Sigmoid colon (tissue), 7 donors: Measurements from ENCODE around the gene DPM2. TPM values are rescaled to one million over a fixed set of nuclear protein-coding genes. Genes with fewer than 3 reads are reported as not detected.

ENCODE experiments used
- DNase-seq: peaks from one replicate; pipeline ENCODE4 v3.0.0-alpha.2; 2019
- H3K27ac ChIP-seq, 4 donors: fragments of 200-600 bp; sonication (generic); one replicate each; pipeline ENCODE4 v1.5.1; 2016 to 2019; ENCODE audit warnings: mild to moderate bottlenecking in 1 of 4
- H3K27me3 ChIP-seq, 3 donors: fragments of 200-600 bp; sonication (generic); one replicate each; pipeline ENCODE4 v1.5.1; 2019; ENCODE audit warnings: mild to moderate bottlenecking in 1 of 3
- H3K36me3 ChIP-seq, 4 donors: fragments of 200-600 bp; sonication (generic); one replicate each; pipeline ENCODE4 v1.5.1; 2016 to 2019
- H3K4me1 ChIP-seq, 4 donors: fragments of 200-600 bp; sonication (generic); one replicate each; pipeline ENCODE4 v1.5.1; 2017 to 2019
- H3K4me3 ChIP-seq, 4 donors: fragments of 200-600 bp; sonication (generic); one replicate each; pipeline ENCODE4 v1.5.1; 2017 to 2019; ENCODE audit warnings: mild to moderate bottlenecking in 2 of 4, moderate library complexity in 1 of 4
- H3K9me3 ChIP-seq, 4 donors: fragments of 200-600 bp in 3 of 4; sonication (generic) in 3 of 4; one replicate each; pipeline versions ENCODE4 v1.5.1 to v1.6.1; 2013 to 2019
- EP300 ChIP-seq, 4 donors: sonication (generic); formaldehyde crosslinking; IDR thresholded peaks; one replicate each; pipeline ENCODE4 v1.6.1; 2017; ENCODE audit warnings: antibody characterized with exemption in 4 of 4
- POLR2A ChIP-seq, 2 donors: fragments of 450-650 bp; IDR thresholded peaks; one replicate each; pipeline ENCODE4 v1.6.1; 2016; ENCODE audit warnings: antibody characterized with exemption in 2 of 2, mild to moderate bottlenecking in 2 of 2, moderate library complexity in 2 of 2
- POLR2AphosphoS5 ChIP-seq, 4 donors: sonication (generic); formaldehyde crosslinking; IDR thresholded peaks; one replicate each; pipeline ENCODE4 v1.6.1; 2017; ENCODE audit warnings: antibody characterized with exemption in 4 of 4
- WGBS, 2 donors: extraction: QIAGEN DNeasy Blood & Tissue Kit; methylation state at CpG; one replicate each; pipeline ENCODE4 v1.1.7; 2013; 5-methylcytosine and 5-hydroxymethylcytosine counted together
- intact Hi-C: fragments of 100-400 bp; cut with DNase I; formaldehyde crosslinking; loops from one replicate; pipeline ENCODE4 v1.15.1; 2023
- polyA plus RNA-seq, 3 donors: library from polyadenylated mRNA; stranded (reverse); fragments of 200-250 nt; gene quantifications; one replicate each; pipeline ENCODE4 v1.2.3, GENCODE V29; 2013
- total RNA-seq, 4 donors: library from RNA; depleted of rRNA; stranded (reverse); fragments of >200 nt; gene quantifications; one replicate each; pipeline ENCODE4 v1.1.0, GENCODE V29; 2016
- TF ChIP-seq, protein P1 (sequence below), 4 experiments: fragments of 450-650 bp in 3 of 4; fragments of 200-600 bp in 1 of 4; IDR thresholded peaks; one replicate each; pipeline ENCODE4 v1.5.1; 2016 to 2019; ENCODE audit warnings: antibody characterized with exemption in 4 of 4, mild to moderate bottlenecking in 3 of 4, moderate library complexity in 2 of 4
- donor health status: healthy with polysubstance abuse.
- donor health status: Bipolar disorder and iron deficiency.
- donor health status: healthy.

The DPM2 gene
- total and polyA plus RNA-seq, 7 donors = 6.0 to 41.9 (median 11.9) TPM

DNA sequence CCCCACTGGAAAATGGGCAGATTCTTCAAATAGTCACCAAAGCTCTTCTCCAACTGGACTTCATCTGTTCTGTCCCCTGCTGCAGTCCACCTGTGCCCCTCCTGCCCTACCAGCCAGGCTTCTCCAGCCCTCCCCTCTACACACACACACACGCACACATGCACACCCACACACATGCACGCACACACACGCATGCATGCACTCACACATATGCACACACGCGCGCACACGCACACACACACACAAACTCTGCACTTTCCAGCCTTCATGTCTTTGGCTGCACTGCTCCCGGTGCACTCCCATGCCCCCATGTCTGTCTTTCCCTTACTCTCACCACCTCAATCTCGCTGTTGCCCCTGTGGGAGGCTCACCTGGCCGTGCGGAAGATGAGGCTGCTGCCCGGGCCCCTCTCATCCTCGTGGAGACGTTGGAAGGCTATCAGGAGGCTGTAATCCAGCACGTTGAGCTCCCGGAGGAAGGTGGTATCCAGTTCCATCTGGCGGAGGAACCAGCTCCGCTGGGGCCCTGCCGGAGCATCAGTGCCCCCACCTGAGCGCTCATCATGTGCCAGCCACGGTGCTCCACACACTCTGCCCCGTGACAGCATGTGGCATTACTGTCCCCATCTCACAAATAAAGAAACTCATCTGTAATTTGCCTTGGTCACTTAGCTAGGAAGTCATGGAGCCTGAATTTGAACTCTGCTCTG is 12.8 kb downstream of the DPM2 start:
- DNase-seq = no peak
- no peak for TF ChIP-seq EP300 (IDR thresholded peaks at IDR 0.05)
- no peak for TF ChIP-seq POLR2A (IDR thresholded peaks at IDR 0.05)
- TF ChIP-seq, protein P1, sequence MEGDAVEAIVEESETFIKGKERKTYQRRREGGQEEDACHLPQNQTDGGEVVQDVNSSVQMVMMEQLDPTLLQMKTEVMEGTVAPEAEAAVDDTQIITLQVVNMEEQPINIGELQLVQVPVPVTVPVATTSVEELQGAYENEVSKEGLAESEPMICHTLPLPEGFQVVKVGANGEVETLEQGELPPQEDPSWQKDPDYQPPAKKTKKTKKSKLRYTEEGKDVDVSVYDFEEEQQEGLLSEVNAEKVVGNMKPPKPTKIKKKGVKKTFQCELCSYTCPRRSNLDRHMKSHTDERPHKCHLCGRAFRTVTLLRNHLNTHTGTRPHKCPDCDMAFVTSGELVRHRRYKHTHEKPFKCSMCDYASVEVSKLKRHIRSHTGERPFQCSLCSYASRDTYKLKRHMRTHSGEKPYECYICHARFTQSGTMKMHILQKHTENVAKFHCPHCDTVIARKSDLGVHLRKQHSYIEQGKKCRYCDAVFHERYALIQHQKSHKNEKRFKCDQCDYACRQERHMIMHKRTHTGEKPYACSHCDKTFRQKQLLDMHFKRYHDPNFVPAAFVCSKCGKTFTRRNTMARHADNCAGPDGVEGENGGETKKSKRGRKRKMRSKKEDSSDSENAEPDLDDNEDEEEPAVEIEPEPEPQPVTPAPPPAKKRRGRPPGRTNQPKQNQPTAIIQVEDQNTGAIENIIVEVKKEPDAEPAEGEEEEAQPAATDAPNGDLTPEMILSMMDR (IDR thresholded peaks at IDR 0.05) = no peak
- TF ChIP-seq POLR2AphosphoS5 (IDR thresholded peaks at IDR 0.05) = no peak
- intact Hi-C loops = loop anchor here (10.0 kb wide), 1 partner anchor 420 kb away; no protein-coding TSS in a partner anchor
- WGBS, 2 donors = 76 to 90% methylated on average over 22 of the region's 22 CpGs
- Histone ChIP-seq H3K9me3 (no peaks in the 10 kb centered on the region), H3K27me3 (peaks cover 22 to 48% (median 33%) of the 10 kb centered on the region in 3 donors), H3K4me1 (peaks cover 0 to 28% (median 24%) of the 10 kb centered on the region in 4 donors), H3K27ac (no peak overlapping the region), H3K36me3 (no peaks in the 10 kb centered on the region), H3K4me3 (no peak overlapping the region)

- no peaks in the 10 kb centered on the region for H3K36me3 ChIP-seq
- no peak overlapping the region for H3K27ac ChIP-seq
- 58 to 83% methylated on average over 8 of the region's 8 CpGs for WGBS, 2 donors
- no peak for DNase-seq
- intact Hi-C loops = loop anchor here (10.0 kb wide), 1 partner anchor 419 kb away; no protein-coding TSS in a partner anchor
- TF ChIP-seq EP300 (IDR thresholded peaks at IDR 0.05) = no peak
- TF ChIP-seq, protein P1 (IDR thresholded peaks at IDR 0.05) = no peak
- no peak for TF ChIP-seq POLR2A (IDR thresholded peaks at IDR 0.05)
- no peak for TF ChIP-seq POLR2AphosphoS5 (IDR thresholded peaks at IDR 0.05)
- H3K4me3 ChIP-seq = no peak overlapping the region
- H3K27me3 ChIP-seq = peaks cover 22 to 37% (median 28%) of the 10 kb centered on the region in 3 donors
- no peaks in the 10 kb centered on the region for H3K9me3 ChIP-seq
- peaks cover 0 to 39% (median 35%) of the 10 kb centered on the region in 4 donors for H3K4me1 ChIP-seq
Measured at GRCh38 chr9:127923771-127924170, 13.9 kb downstream of the DPM2 start.

- TF ChIP-seq, protein P1 (IDR thresholded peaks at IDR 0.05) = no peak
- TF ChIP-seq POLR2AphosphoS5 (IDR thresholded peaks at IDR 0.05) (no peak), POLR2A (IDR thresholded peaks at IDR 0.05) (no peak), EP300 (IDR thresholded peaks at IDR 0.05) (no peak)
- H3K36me3 ChIP-seq = no peaks in the 10 kb centered on the region
- H3K27me3 ChIP-seq = peaks cover 17 to 30% (median 20%) of the 10 kb centered on the region in 3 donors
- WGBS, 2 donors = 41 to 60% methylated on average over 6 of the region's 6 CpGs
- peaks cover 0 to 42% (median 40%) of the 10 kb centered on the region in 4 donors for H3K4me1 ChIP-seq
- H3K4me3 ChIP-seq = no peak overlapping the region
- no peak overlapping the region for H3K27ac ChIP-seq
- DNase-seq = no peak
- no peaks in the 10 kb centered on the region for H3K9me3 ChIP-seq
- intact Hi-C loops = loop anchor here (10.0 kb wide), 1 partner anchor 418 kb away; no protein-coding TSS in a partner anchor
Measured at GRCh38 chr9:127923046-127923445, 14.6 kb downstream of the DPM2 start.

DNA sequence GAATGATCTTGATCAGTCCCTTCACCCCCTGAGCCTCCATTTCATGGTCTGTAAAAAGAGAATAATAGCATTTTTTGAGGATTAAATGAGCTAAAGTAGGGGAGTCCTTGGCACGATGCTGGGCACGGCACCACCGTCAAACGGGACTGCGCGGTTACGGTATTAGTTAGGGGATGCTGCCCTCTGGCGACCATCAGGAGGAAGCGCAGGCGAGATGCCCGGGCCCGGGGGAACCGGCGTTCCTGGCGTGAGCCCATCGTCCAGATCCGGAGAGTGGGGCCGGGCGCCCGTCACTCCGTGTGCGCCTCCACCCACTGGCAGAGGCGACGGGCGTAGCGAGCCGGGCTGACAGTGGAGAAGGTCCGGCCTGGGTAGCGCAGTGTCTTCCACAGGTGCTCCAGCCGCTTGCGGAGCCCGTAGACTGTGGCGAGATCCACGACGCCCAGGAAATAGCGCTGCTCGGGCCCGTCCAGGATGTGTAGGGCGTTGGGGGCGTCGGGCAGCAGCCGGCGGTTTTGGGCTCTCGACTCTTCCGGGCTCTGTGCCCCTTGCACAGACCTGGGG is 16.0 kb downstream of the DPM2 start:
- peak; percentile 88 for DNase-seq
- no peaks in the 10 kb centered on the region for H3K36me3 ChIP-seq
- WGBS, 2 donors = 8 to 12% methylated on average over 45 of the region's 45 CpGs
- peaks cover 3 to 16% (median 6%) of the 10 kb centered on the region in 3 donors for H3K27me3 ChIP-seq
- H3K27ac ChIP-seq = no peak overlapping the region
- H3K4me1 ChIP-seq = peaks cover 0 to 38% (median 36%) of the 10 kb centered on the region in 4 donors
- intact Hi-C loops = loop anchor here (10.0 kb wide), 1 partner anchor 417 kb away; no protein-coding TSS in a partner anchor
- peak overlapping the region in 2 of 4 donors; percentile 17 to 23 for H3K4me3 ChIP-seq
- no peaks in the 10 kb centered on the region for H3K9me3 ChIP-seq
- TF ChIP-seq POLR2AphosphoS5 (IDR thresholded peaks at IDR 0.05) (peak in 2 of 4 donors; percentile 24 to 44), EP300 (IDR thresholded peaks at IDR 0.05) (no peak), POLR2A (IDR thresholded peaks at IDR 0.05) (no peak)
- TF ChIP-seq, protein P1 (IDR thresholded peaks at IDR 0.05) = peak; percentile 87 to 97 (median 92)
